ENCODE data around the gene CKAP5. TPM values are rescaled to one million over a fixed set of nuclear protein-coding genes. Genes with fewer than 3 reads are reported as not detected.

CKAP5 gene
- polyA plus RNA-seq, 1 of the 3 experiments (the other 2 are of a cell fraction) = 51.7 TPM

- TF ChIP-seq EZH2phosphoT487 (IDR thresholded peaks at IDR 0.05; ENCODE audit: borderline replicate concordance, low read depth) (no peak), POLR2AphosphoS5 (IDR thresholded peaks at IDR 0.05; ENCODE audit: low read depth, low read length) (no peak), YY1 (IDR thresholded peaks at IDR 0.05; ENCODE audit: low read depth) (no peak), RXRA (IDR thresholded peaks at IDR 0.05; ENCODE audit: borderline replicate concordance, low read depth) (no peak), EP300 (IDR thresholded peaks at IDR 0.05; ENCODE audit: borderline replicate concordance in 1 of 2, low read depth in 1 of 2, low read length in 1 of 2) (no peak), GABPA (IDR thresholded peaks at IDR 0.05; ENCODE audit: low read depth) (no peak)
- TF ChIP-seq, protein P1, sequence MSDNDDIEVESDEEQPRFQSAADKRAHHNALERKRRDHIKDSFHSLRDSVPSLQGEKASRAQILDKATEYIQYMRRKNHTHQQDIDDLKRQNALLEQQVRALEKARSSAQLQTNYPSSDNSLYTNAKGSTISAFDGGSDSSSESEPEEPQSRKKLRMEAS (IDR thresholded peaks at IDR 0.05; ENCODE audit: low read depth) = no peak
- TF ChIP-seq, protein P2, sequence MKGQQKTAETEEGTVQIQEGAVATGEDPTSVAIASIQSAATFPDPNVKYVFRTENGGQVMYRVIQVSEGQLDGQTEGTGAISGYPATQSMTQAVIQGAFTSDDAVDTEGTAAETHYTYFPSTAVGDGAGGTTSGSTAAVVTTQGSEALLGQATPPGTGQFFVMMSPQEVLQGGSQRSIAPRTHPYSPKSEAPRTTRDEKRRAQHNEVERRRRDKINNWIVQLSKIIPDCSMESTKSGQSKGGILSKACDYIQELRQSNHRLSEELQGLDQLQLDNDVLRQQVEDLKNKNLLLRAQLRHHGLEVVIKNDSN (IDR thresholded peaks at IDR 0.05; ENCODE audit: borderline replicate concordance, low read depth) = no peak
Measured at GRCh38 chr11:46721286-46721685, 124.8 kb downstream of the CKAP5 start (continued).

- no peak overlapping the region for H3K9ac ChIP-seq
- H3F3A ChIP-seq (replicated peaks; ENCODE audit: insufficient read depth) = peaks cover 4% of the 10 kb centered on the region
- H3K9me2 ChIP-seq = no peaks in the 10 kb centered on the region
- H3K36me3 ChIP-seq (replicated peaks in 1 of 2; ENCODE audit: control insufficient read depth in 1 of 2, insufficient read depth in 2 of 2, low read length in 1 of 2) = no peaks in the 10 kb centered on the region
- POLR2A ChIA-PET = no interaction called here
- CTCF ChIA-PET = interaction anchor here (0.8 kb wide), 1 partner anchor 635 kb away, joined by 3 read pairs; no protein-coding TSS in a partner anchor
- H3K9me3 ChIP-seq = no peaks in the 10 kb centered on the region
- no peaks in the 10 kb centered on the region for H3K27me3 ChIP-seq (ENCODE audit: insufficient read depth)
- no peak overlapping the region for H3K4me3 ChIP-seq (ENCODE audit: low read depth in 2 of 2, low read length in 1 of 2)
- no peak for DNase-seq
- 86% methylated on average over 11 of the region's 25 CpGs for WGBS (ENCODE audit: low lambda C conversion rate)
- no peak overlapping the region for H3K4me2 ChIP-seq
- no peak overlapping the region for H2AFZ ChIP-seq (ENCODE audit: low read depth)
- peaks cover 0 to 4% of the 10 kb centered on the region in 2 experiments; a peak in 1 of 4 replicates for H3K4me1 ChIP-seq (ENCODE audit: control insufficient read depth in 1 of 2, insufficient read depth in 2 of 2, low read depth in 1 of 2, low read length in 1 of 2)
- no peaks in the 10 kb centered on the region for H3K79me2 ChIP-seq (ENCODE audit: insufficient read depth)
- no peaks in the 10 kb centered on the region for H4K20me1 ChIP-seq (ENCODE audit: insufficient read depth)
- H3K27ac ChIP-seq (ENCODE audit: low read depth in 2 of 2, low read length in 1 of 2) = no peak overlapping the region
- TF ChIP-seq, protein P3, sequence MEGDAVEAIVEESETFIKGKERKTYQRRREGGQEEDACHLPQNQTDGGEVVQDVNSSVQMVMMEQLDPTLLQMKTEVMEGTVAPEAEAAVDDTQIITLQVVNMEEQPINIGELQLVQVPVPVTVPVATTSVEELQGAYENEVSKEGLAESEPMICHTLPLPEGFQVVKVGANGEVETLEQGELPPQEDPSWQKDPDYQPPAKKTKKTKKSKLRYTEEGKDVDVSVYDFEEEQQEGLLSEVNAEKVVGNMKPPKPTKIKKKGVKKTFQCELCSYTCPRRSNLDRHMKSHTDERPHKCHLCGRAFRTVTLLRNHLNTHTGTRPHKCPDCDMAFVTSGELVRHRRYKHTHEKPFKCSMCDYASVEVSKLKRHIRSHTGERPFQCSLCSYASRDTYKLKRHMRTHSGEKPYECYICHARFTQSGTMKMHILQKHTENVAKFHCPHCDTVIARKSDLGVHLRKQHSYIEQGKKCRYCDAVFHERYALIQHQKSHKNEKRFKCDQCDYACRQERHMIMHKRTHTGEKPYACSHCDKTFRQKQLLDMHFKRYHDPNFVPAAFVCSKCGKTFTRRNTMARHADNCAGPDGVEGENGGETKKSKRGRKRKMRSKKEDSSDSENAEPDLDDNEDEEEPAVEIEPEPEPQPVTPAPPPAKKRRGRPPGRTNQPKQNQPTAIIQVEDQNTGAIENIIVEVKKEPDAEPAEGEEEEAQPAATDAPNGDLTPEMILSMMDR (IDR thresholded peaks at IDR 0.05) = no peak
- TF ChIP-seq GABPA (IDR thresholded peaks at IDR 0.05; ENCODE audit: low read depth) (no peak), ELF1 (IDR thresholded peaks at IDR 0.05) (no peak), JUND (IDR thresholded peaks at IDR 0.05) (no peak), NFIC (IDR thresholded peaks at IDR 0.05; ENCODE audit: borderline replicate concordance) (no peak), MXI1 (IDR thresholded peaks at IDR 0.05; ENCODE audit: low read depth, low read length) (no peak), EP300 (IDR thresholded peaks at IDR 0.05; ENCODE audit: borderline replicate concordance in 1 of 2, low read depth in 1 of 2, low read length in 1 of 2) (no peak), NRF1 (IDR thresholded peaks at IDR 0.05; ENCODE audit: low read depth, low read length) (no peak), MEF2A (IDR thresholded peaks at IDR 0.05; ENCODE audit: borderline replicate concordance, low read depth) (no peak), RCOR1 (IDR thresholded peaks at IDR 0.05; ENCODE audit: low read length) (no peak), SIN3A (IDR thresholded peaks at IDR 0.05; ENCODE audit: borderline replicate concordance, low read depth, low read length) (no peak), RAD21 (IDR thresholded peaks at IDR 0.05; ENCODE audit: low read length) (no peak), REST (IDR thresholded peaks at IDR 0.05; ENCODE audit: low read depth, low read length) (no peak), TCF12 (IDR thresholded peaks at IDR 0.05) (no peak), TEAD4 (IDR thresholded peaks at IDR 0.05; ENCODE audit: borderline replicate concordance, insufficient read depth) (no peak), YY1 (IDR thresholded peaks at IDR 0.05; ENCODE audit: low read depth) (no peak)
- TF ChIP-seq, protein P4, sequence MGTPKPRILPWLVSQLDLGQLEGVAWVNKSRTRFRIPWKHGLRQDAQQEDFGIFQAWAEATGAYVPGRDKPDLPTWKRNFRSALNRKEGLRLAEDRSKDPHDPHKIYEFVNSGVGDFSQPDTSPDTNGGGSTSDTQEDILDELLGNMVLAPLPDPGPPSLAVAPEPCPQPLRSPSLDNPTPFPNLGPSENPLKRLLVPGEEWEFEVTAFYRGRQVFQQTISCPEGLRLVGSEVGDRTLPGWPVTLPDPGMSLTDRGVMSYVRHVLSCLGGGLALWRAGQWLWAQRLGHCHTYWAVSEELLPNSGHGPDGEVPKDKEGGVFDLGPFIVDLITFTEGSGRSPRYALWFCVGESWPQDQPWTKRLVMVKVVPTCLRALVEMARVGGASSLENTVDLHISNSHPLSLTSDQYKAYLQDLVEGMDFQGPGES (IDR thresholded peaks at IDR 0.05; ENCODE audit: low read depth, low read length) = no peak
- TF ChIP-seq, protein P1 (IDR thresholded peaks at IDR 0.05; ENCODE audit: low read depth) = no peak
- TF ChIP-seq, protein P5, sequence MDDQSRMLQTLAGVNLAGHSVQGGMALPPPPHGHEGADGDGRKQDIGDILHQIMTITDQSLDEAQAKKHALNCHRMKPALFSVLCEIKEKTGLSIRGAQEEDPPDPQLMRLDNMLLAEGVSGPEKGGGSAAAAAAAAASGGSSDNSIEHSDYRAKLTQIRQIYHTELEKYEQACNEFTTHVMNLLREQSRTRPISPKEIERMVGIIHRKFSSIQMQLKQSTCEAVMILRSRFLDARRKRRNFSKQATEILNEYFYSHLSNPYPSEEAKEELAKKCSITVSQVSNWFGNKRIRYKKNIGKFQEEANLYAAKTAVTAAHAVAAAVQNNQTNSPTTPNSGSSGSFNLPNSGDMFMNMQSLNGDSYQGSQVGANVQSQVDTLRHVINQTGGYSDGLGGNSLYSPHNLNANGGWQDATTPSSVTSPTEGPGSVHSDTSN (IDR thresholded peaks at IDR 0.05) = no peak
Measured at GRCh38 chr11:46719543-46720218, 126.4 kb downstream of the CKAP5 start.

Data from SK-N-SH (cell line).